Esophagus (tissue), 2 donors: ENCODE results near the gene DHRS7B. TPM values are rescaled to one million over a fixed set of nuclear protein-coding genes. Genes with fewer than 3 reads are reported as not detected.
"Not testable (repeated sequence)": the region's sequence is repeated elsewhere in the genome, so short reads cannot be mapped to it uniquely, and the experiment has no call there.

Source experiments
- H3K27ac ChIP-seq, 2 donors: one replicate each; pipeline ENCODE4 v1.5.1; 2013; ENCODE audit warnings: low read depth in 2 of 2, mild to moderate bottlenecking in 2 of 2, inconsistent platforms in 1 of 2, low read length in 1 of 2, moderate library complexity in 1 of 2
- H3K27me3 ChIP-seq, 2 donors: one replicate each; pipeline ENCODE4 v1.6.1; 2013; ENCODE audit warnings: low read length in 2 of 2, control low read depth in 1 of 2, mild to moderate bottlenecking in 1 of 2; ENCODE audit not compliant: insufficient read depth in 2 of 2, control insufficient read depth in 1 of 2
- H3K36me3 ChIP-seq, 2 donors: one replicate each; pipeline ENCODE4 v1.6.1; 2013; ENCODE audit warnings: low read length in 1 of 2; ENCODE audit not compliant: control insufficient read depth in 2 of 2, insufficient read depth in 2 of 2
- H3K4me1 ChIP-seq, 2 donors: one replicate each; pipeline ENCODE4 v1.6.1; 2013; ENCODE audit warnings: low read length in 1 of 2; ENCODE audit not compliant: control insufficient read depth in 2 of 2, insufficient read depth in 2 of 2
- H3K4me3 ChIP-seq, 2 donors: one replicate each; pipeline ENCODE4 v1.5.1; 2013; ENCODE audit warnings: low read length in 2 of 2, mild to moderate bottlenecking in 2 of 2, low read depth in 1 of 2, moderate library complexity in 1 of 2
- H3K9me3 ChIP-seq, 2 donors: one replicate each; pipeline ENCODE4 v1.6.1; 2013; ENCODE audit warnings: mild to moderate bottlenecking in 2 of 2, low read depth in 1 of 2, low read length in 1 of 2, moderate library complexity in 1 of 2; ENCODE audit not compliant: control insufficient read depth in 2 of 2, insufficient read depth in 1 of 2
- WGBS, 2 donors: extraction: QIAGEN DNeasy Blood & Tissue Kit; methylation state at CpG; one replicate each; pipeline ENCODE4 v1.1.7; 2013; 5-methylcytosine and 5-hydroxymethylcytosine counted together
- polyA plus RNA-seq, 2 donors: library from polyadenylated mRNA; stranded (reverse); fragments of 200-250 nt; gene quantifications; one replicate each; pipeline ENCODE4 v1.2.3, GENCODE V29; 2013
- donor health status: healthy with polysubstance abuse.
- donor health status: Bipolar disorder and iron deficiency.

DHRS7B gene
- polyA plus RNA-seq, 2 donors = 18.8 to 19.4 TPM

DNA sequence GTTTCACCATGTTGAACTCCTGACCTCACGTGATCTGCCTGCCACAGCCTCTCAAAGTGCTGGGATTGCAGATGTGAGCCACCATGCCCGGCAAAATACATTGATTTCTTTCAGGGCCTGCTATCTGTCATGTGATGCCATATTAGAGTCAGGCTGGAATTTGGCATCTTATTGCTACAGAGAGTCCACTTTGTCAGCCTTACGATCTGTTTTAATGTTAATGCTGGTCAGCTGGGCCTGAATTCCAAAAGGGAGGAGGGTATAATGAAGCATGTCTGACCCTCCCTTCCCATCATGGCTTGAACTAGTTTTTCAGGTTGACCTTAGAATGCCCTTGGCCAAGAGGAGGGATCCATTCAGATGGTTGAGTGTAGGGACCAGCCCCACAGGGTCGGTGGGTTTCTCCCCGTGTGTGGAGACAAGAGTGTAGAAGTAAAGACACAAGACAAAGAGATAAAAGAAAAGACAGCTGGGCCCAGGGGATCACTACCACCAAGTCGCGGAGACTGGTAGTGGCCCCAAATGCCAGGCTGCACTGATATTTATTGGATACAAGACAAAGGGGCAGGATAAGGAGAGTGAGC is 19.6 kb upstream of the DHRS7B start:
- H3K36me3 ChIP-seq, H3K4me3 ChIP-seq, H3K27ac ChIP-seq, H3K27me3 ChIP-seq, H3K4me1 ChIP-seq, H3K9me3 ChIP-seq: not testable (repeated sequence)
- WGBS, 2 donors = 88 to 89% methylated on average over 7 of the region's 7 CpGs

DNA sequence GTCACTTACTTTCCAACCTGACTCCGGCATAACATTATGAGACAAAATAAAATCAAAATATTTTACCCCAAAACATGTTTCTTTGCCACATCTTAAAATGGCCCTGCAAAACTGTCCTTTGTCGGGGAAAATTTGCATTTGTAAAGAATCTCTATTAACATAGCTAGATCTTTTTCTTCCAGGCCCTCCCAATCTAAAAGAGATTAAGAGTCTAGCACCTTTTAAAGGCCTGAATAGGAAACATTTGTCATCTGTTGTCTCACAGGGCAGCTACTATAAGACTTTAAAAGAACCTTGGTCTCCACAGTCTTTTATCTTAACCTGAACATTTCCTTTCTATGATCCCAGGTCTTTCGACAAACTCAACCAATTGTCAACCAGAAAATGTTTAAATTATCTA is 18.1 kb upstream of the DHRS7B start:
- Histone ChIP-seq H3K36me3 (no peaks in the 10 kb centered on the region), H3K4me3 (no peak overlapping the region), H3K27me3 (no peaks in the 10 kb centered on the region), H3K9me3 (no peaks in the 10 kb centered on the region), H3K27ac (no peak overlapping the region), H3K4me1 (no peaks in the 10 kb centered on the region)
- WGBS, 2 donors = 76 to 83% methylated on average over 3 of the region's 3 CpGs

DNA sequence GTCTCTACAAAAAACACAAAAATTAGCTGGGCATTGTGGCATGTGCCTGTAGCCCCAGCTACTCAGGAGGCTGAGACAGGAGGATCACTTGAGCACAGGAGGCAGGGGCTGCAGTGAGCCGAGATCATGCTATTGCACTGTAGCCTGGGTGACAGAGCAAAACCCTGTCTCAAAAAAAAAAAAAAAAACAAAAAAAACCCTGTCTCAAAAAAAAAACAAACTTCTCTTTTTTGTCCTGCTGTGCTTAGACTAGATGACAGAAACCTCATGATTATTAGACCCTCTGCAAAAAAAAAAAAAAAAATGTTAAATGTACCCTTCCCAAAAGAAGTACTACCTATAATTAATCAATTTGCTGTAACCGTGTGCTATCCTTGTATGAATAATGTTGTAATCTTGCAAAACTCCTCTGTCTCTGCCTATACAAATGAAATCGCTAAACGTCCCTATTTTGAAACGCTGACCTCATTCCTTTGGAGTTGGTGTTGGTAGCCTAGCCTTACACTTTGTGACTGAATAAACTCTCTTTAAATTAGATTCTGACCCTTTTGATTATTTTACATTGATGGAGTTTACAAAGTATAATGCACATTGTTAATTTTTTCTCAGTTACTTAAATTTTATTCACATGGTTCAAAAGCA is 13.6 kb upstream of the DHRS7B start:
- 58 to 64% methylated on average over 5 of the region's 5 CpGs for WGBS, 2 donors
- no peaks in the 10 kb centered on the region for H3K4me1 ChIP-seq
- H3K27ac ChIP-seq = no peak overlapping the region

DNA sequence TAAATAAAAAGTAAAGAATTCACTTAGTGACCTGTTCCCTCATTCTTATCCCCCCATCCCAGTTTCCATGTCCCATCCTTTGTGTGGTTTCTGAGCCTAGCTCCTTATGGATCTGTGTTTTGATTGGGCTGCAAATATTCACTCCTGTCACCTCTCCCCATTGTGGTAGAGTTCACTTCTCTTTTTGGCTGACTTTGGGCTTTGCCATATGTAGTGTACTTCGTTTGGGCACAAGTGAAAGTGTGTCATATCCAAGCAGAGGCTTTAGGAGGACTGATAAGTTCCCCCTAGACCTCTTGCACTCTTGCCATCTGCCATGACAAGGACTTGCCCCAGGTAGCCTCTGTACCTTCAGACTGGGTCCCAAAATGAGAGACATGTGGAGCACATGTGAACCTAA is 13.0 kb upstream of the DHRS7B start:
- 36 to 52% methylated on average over 1 of the region's 1 CpG for WGBS, 2 donors

More for the DNA sequence above, 13.6 kb upstream of the DHRS7B start:
- Histone ChIP-seq H3K27me3 (no peaks in the 10 kb centered on the region), H3K9me3 (no peaks in the 10 kb centered on the region), H3K36me3 (no peaks in the 10 kb centered on the region), H3K4me3 (no peak overlapping the region)

DNA sequence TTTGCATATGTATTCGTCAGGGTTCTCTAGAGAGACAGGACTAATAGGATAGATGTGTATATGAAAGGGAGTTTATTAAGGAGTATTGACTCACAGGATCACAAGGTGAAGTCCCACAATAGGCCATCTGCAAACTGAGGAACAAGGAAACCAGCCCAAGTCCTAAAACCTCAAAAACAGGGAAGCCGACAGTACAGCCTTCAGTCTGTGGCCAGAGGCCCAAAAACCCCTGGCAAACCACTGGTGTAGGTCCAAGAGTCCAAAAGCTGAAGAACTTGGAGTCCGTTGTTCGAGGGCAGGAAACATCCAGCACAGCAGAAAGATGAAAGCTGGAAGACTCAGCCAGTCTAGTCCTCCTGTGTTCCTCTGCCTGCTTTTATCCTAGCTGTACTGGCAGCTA is 12.0 kb upstream of the DHRS7B start:
- not testable (repeated sequence) for H3K27ac ChIP-seq, H3K27me3 ChIP-seq, H3K9me3 ChIP-seq, H3K36me3 ChIP-seq, H3K4me3 ChIP-seq, H3K4me1 ChIP-seq
- WGBS, 2 donors = 74 to 85% methylated on average over 4 of the region's 4 CpGs

More for the DNA sequence above, 13.0 kb upstream of the DHRS7B start:
- Histone ChIP-seq H3K4me3 (no peak overlapping the region), H3K9me3 (no peaks in the 10 kb centered on the region), H3K27me3 (no peaks in the 10 kb centered on the region), H3K36me3 (no peaks in the 10 kb centered on the region), H3K4me1 (no peaks in the 10 kb centered on the region), H3K27ac (no peak overlapping the region)

DNA sequence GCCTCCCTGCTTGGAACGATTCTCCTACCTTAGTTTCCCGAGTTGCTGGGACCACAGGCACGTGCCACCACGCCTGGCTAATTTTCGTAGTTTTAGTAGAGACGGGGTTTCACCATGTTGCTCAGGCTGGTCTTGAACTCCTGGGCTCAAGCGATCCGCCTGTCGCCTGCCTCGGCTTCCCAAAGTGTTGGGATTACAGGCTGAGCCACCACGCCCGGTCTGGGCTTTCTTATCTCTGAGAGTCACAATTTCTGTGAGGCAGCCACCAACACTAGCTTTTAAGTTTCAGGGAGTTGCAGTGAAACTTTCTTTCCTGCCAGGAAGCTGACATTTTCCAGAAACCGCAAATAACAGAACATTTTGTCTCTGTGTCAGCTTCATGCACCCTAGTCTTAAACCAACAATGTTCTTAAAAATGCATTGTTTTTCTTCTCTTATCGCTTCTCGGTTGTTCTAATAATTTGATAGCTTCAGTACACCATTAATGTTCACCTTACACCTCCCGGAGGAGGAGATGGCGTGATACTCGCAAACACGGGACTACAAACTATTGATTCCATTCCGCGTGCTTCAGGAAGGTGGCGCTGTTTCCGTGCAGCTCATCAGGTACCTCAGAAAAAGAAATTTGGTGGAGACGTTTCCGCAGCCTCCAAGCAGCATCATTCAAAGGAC is 7.4 kb upstream of the DHRS7B start:
- Histone ChIP-seq H3K9me3 (no peaks in the 10 kb centered on the region), H3K36me3 (no peaks in the 10 kb centered on the region), H3K4me1 (no peaks in the 10 kb centered on the region), H3K4me3 (no peak overlapping the region), H3K27me3 (no peaks in the 10 kb centered on the region), H3K27ac (no peak overlapping the region)
- WGBS, 2 donors = 32 to 35% methylated on average over 25 of the region's 25 CpGs

DNA sequence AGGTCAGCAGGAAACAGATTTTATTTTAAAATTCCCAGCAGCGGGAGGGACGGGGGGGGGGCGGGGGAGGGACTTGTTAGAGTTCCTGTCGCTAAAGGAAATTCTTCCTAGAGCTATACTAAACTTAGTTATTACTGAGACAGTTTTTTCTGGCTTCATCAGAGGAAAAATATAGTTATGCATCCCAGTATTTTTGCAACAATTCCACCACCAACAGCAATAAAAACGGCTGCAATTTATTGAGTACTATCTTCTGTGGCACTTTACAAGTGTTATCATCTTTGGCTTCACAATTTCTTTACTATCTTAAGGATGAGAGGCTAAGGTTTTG is 6.9 kb upstream of the DHRS7B start:
- WGBS, 2 donors = 1 to 3% methylated on average over 5 of the region's 5 CpGs
- Histone ChIP-seq H3K4me3 (no peak overlapping the region), H3K9me3 (no peaks in the 10 kb centered on the region), H3K27me3 (no peaks in the 10 kb centered on the region), H3K27ac (no peak overlapping the region), H3K4me1 (no peaks in the 10 kb centered on the region), H3K36me3 (no peaks in the 10 kb centered on the region)

DNA sequence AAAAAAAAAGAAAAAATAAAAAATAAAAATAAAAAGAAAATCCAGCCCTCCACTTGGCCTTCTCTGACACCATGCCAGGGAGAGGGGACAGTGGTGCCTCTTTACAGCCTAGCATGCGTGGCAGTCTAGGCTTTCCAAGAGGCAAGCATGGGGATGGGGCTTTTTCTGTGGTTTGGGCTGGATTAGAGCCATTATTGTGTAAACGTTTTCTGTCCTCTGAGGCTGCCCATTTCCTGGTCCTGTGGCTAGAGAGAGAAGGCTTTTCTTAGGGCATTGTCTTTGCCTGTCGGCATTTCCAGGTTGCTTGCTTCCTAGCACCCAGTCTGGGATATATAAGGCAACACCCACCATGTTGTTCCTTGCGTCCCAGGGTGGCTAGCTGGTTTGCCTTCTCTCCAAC is 2.7 kb upstream of the DHRS7B start:
- Histone ChIP-seq H3K4me3 (no peak overlapping the region), H3K27me3 (no peaks in the 10 kb centered on the region), H3K4me1 (peaks cover 0 to 2% of the 10 kb centered on the region in 2 donors), H3K9me3 (no peaks in the 10 kb centered on the region), H3K27ac (no peak overlapping the region), H3K36me3 (no peaks in the 10 kb centered on the region)
- 49 to 52% methylated on average over 4 of the region's 4 CpGs for WGBS, 2 donors

DNA sequence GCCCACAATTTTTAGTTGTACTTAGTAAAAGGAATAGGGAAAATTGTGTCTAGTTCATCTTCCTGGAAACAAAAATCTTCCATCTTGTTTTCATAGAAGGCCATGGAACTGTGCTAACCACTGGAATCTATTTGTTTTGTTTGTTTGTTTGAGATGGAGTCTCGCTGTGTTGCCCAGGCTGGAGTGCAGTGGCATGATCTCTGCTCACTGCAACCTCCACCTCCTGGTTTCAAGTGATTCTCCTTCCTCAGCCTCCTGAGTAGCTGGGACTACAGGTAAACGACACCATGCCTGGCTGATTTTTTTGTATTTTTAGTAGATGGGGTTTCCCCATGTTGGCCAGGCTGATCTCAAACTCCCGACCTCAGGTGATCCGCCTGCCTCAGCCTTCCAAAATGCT is 2.2 kb upstream of the DHRS7B start:
- H3K9me3 ChIP-seq, H3K36me3 ChIP-seq, H3K4me3 ChIP-seq, H3K27ac ChIP-seq, H3K4me1 ChIP-seq, H3K27me3 ChIP-seq: not testable (repeated sequence)
- 70 to 81% methylated on average over 4 of the region's 4 CpGs for WGBS, 2 donors

DNA sequence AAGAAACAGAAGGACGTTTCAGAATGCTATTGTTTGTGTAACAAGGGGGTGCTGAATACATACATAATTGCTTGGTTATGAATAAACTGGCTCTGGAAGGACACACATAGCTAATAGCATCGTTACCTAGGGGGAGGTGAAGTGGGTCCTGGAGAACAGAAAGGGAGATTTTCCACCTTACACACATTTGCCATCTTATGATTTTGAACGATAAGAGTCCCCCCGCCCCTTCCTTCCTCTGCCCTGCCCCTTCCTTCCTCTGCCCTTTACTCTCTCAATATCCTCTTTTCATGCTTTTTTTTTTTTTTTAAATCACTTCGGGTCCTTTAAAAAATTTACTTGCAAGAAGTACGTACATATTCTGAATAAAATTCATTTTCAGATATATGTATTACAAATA is 902 bp upstream of the DHRS7B start:
- no peaks in the 10 kb centered on the region for H3K9me3 ChIP-seq
- WGBS, 2 donors = 53 to 62% methylated on average over 6 of the region's 6 CpGs
- peaks cover 0 to 2% of the 10 kb centered on the region in 2 donors for H3K4me1 ChIP-seq
- H3K4me3 ChIP-seq = no peak overlapping the region
- no peak overlapping the region for H3K27ac ChIP-seq
- no peaks in the 10 kb centered on the region for H3K27me3 ChIP-seq
- H3K36me3 ChIP-seq = no peaks in the 10 kb centered on the region
